K562 (cell line): ENCODE measurements around the gene CHST7. TPM values are rescaled to one million over a fixed set of nuclear protein-coding genes. Genes with fewer than 3 reads are reported as not detected.

Experiments used
- ATAC-seq: fragments of 200-7000 bp; cut with Tn5 transposase; 3 replicates; pipeline ENCODE4 v1.9.1; 2020; ENCODE audit warnings: moderate library complexity
- BruUV-seq: library from RNA; stranded (reverse); fragments of 400-500 nt; replicated peaks from 2 replicates; lab custom pipeline; 2021; lab: Mats Ljungman, UMichigan
- CTCF ChIA-PET: fragments of 300-600 bp; formaldehyde crosslinking; extraction: SDS; loops from one replicate; lab custom pipeline; 2021; ENCODE audit warnings: low intra/inter-chr PET ratio; lab: Yijun Ruan, JAX
- POLR2A ChIA-PET: fragments of 300-600, 350-650 bp; sonication (Branson Sonifier 250); formaldehyde crosslinking; extraction: SDS; loops from one replicate; lab custom pipeline; 2021; ENCODE audit warnings: antibody characterized with exemption, inconsistent platforms; lab: Yijun Ruan, JAX
- DNase-seq, 4 experiments: peaks; one replicate each; pipeline versions ENCODE4 v3.0.0 to v3.0.0-alpha.2; 2011 to 2018; ENCODE audit warnings: low spot score in 3 of 4, mixed read lengths in 3 of 4; ENCODE audit errors: extremely low read depth in 1 of 4
- FAIRE-seq: peaks from 2 replicates; lab custom pipeline; 2011; peaks lifted over from hg19 to GRCh38; lab: Jason Lieb, UNC
- H2AFZ ChIP-seq: 2 replicates; pipeline ENCODE4 v1.6.0; 2011; ENCODE audit warnings: low read depth, low read length, control low read depth, inconsistent platforms
- H3K27ac ChIP-seq: fragments of 200-600 bp; 3 replicates; pipeline ENCODE4 v1.8.0; 2011; ENCODE audit warnings: low read depth, mild to moderate bottlenecking, control low read depth, inconsistent platforms, low read length, moderate library complexity, mixed read lengths; ENCODE audit errors: extremely low read depth
- H3K27me3 ChIP-seq, 2 experiments: fragments of 300-600 bp in 1 of 2; 2 replicates in 1 of 2; 3 replicates in 1 of 2; pipeline versions ENCODE4 v1.6.0 to v1.8.0; 2011; ENCODE audit warnings: inconsistent platforms in 2 of 2, low read length in 2 of 2, mild to moderate bottlenecking in 1 of 2, mixed read lengths in 1 of 2, moderate library complexity in 1 of 2; ENCODE audit not compliant: control insufficient read depth in 2 of 2, insufficient read depth in 2 of 2
- H3K36me3 ChIP-seq: fragments of 300-600 bp; 3 replicates; pipeline ENCODE4 v1.8.0; 2011; ENCODE audit warnings: mild to moderate bottlenecking, low read length, inconsistent platforms; ENCODE audit not compliant: control insufficient read depth, insufficient read depth
- H3K4me1 ChIP-seq, 2 experiments: fragments of 200-600 bp in 1 of 2; replicated peaks in 1 of 2; 2 replicates in 1 of 2; 3 replicates in 1 of 2; pipeline versions ENCODE4 v1.5.1 to v1.8.0; 2011; ENCODE audit warnings: inconsistent platforms in 2 of 2, low read length in 2 of 2, mild to moderate bottlenecking in 1 of 2, mixed read lengths in 1 of 2, moderate library complexity in 1 of 2; ENCODE audit not compliant: control insufficient read depth in 2 of 2, insufficient read depth in 2 of 2
- H3K4me2 ChIP-seq: 2 replicates; pipeline ENCODE4 v1.6.1; 2011; ENCODE audit warnings: low read length, control low read depth, inconsistent platforms, mixed read lengths; ENCODE audit not compliant: insufficient read depth
- H3K4me3 ChIP-seq: fragments of 200-600 bp; sonication (generic), shearing (Covaris generic); 2 replicates; pipeline ENCODE4 v1.5.1; 2016; ENCODE audit warnings: control low read depth, inconsistent platforms
- H3K79me2 ChIP-seq: fragments of 200-600 bp; 3 replicates; pipeline ENCODE4 v1.8.0; 2011; ENCODE audit warnings: low read length, inconsistent platforms; ENCODE audit not compliant: control insufficient read depth, insufficient read depth
- H3K9ac ChIP-seq, 2 experiments: 2 replicates each; pipeline versions ENCODE4 v1.6.0 to v1.6.1; 2011; ENCODE audit warnings: low read depth in 2 of 2, low read length in 2 of 2, control low read depth in 1 of 2, inconsistent platforms in 1 of 2, mild to moderate bottlenecking in 1 of 2, mixed read lengths in 1 of 2; ENCODE audit not compliant: insufficient read depth in 1 of 2
- H3K9me1 ChIP-seq: one replicate; pipeline ENCODE4 v1.6.0; 2011; ENCODE audit warnings: inconsistent platforms, mild to moderate bottlenecking, low read length, moderate library complexity; ENCODE audit not compliant: control insufficient read depth, insufficient read depth
- H3K9me3 ChIP-seq: replicated peaks from 2 replicates; pipeline ENCODE4 v1.5.1; 2011; ENCODE audit warnings: low read depth, low read length, inconsistent platforms; ENCODE audit not compliant: control insufficient read depth, insufficient read depth
- H4K20me1 ChIP-seq: replicated peaks from 2 replicates; pipeline ENCODE4 v1.6.1; 2011; ENCODE audit warnings: low read length, inconsistent platforms, mixed read lengths; ENCODE audit not compliant: control insufficient read depth, insufficient read depth
- CBX8 ChIP-seq: fragments of 200-600 bp; sonication (generic); IDR thresholded peaks from 2 replicates; pipeline ENCODE4 v1.6.1; 2012; ENCODE audit warnings: borderline replicate concordance, mixed run types, low read depth, mild to moderate bottlenecking, moderate library complexity, mixed read lengths, low read length, control low read depth, inconsistent platforms; ENCODE audit not compliant: poor library complexity, severe bottlenecking; ENCODE audit errors: extremely low read depth
- CREB1 ChIP-seq, 2 experiments: sonication (generic) in 1 of 2; formaldehyde crosslinking in 1 of 2; IDR thresholded peaks; 2 replicates each; pipeline versions ENCODE4 v1.6.1 to v1.8.0; 2012 to 2022; ENCODE audit warnings: inconsistent platforms in 1 of 2, mild to moderate bottlenecking in 1 of 2, missing genetic modification reagents in 1 of 2, moderate library complexity in 1 of 2
- FOXP4 ChIP-seq: sonication (generic); formaldehyde crosslinking; IDR thresholded peaks from 2 replicates; pipeline ENCODE4 v1.8.0; 2022; ENCODE audit warnings: mild to moderate bottlenecking, missing genetic modification reagents, borderline replicate concordance
- HEY1 ChIP-seq: fragments of 250-450 bp; sonication (Bioruptor Pico); IDR thresholded peaks from 2 replicates; pipeline ENCODE4 v1.5.0; 2020; ENCODE audit warnings: mild to moderate bottlenecking, moderate library complexity, borderline replicate concordance
- HMG20A ChIP-seq: fragments of 450-650 bp; formaldehyde crosslinking; conservative IDR thresholded peaks from 2 replicates; pipeline ENCODE4 v1.4.0; 2020; ENCODE audit warnings: mild to moderate bottlenecking, mixed read lengths
- MCM2 ChIP-seq: fragments of 450-650 bp; IDR thresholded peaks from 2 replicates; pipeline ENCODE4 v1.6.1; 2017; ENCODE audit warnings: low read depth, mild to moderate bottlenecking
- NFYB ChIP-seq: IDR thresholded peaks from 2 replicates; pipeline ENCODE4 v1.6.1; 2011; ENCODE audit warnings: mild to moderate bottlenecking, moderate library complexity; ENCODE audit not compliant: insufficient read length; ENCODE audit errors: extremely low read depth
- VEZF1 ChIP-seq: fragments of 200-800 bp; sonication (Bioruptor generic); IDR thresholded peaks from 2 replicates; pipeline ENCODE4 v1.6.1; 2017; ENCODE audit warnings: missing genetic modification characterization, missing compliant biosample characterization
- ZNF512 ChIP-seq: IDR thresholded peaks from 2 replicates; pipeline ENCODE4 v1.6.1; 2016; ENCODE audit warnings: missing genetic modification characterization, missing compliant biosample characterization
- ZNF586 ChIP-seq: fragments of 450-650 bp; formaldehyde crosslinking; conservative IDR thresholded peaks from 2 replicates; pipeline ENCODE4 v1.4.0; 2020; ENCODE audit warnings: mild to moderate bottlenecking, moderate library complexity
- in situ Hi-C: fragments of 300-500 bp; cut with MboI; formaldehyde crosslinking; loops from 4 replicates; pipeline ENCODE4 v1.15.0; 2018; ENCODE audit warnings: inconsistent platforms, mixed read lengths
- intact Hi-C: fragments of 100-400 bp; cut with micrococcal nuclease; formaldehyde crosslinking; loops from 2 replicates; pipeline ENCODE4 v1.14.2; 2022
- polyA plus RNA-seq, 8 experiments: library from polyadenylated mRNA; depleted of rRNA in 4 of 8; stranded (reverse) in 5 of 8; unstranded in 3 of 8; fragments of >200 nt; fragmentation: Nextera tagmentation in 2 of 8; fragmentation: Illumina TruSeq in 1 of 8; extraction: Ambion mirVana in 2 of 8; extraction: Trizol in 1 of 8; gene quantifications; 2 replicates each; pipeline versions ENCODE4 v1.2.1 to v1.2.3, GENCODE V29; 2011 to 2014; ENCODE audit warnings: inconsistent platforms in 1 of 8, missing spikeins in 1 of 8
- total RNA-seq, 7 experiments: library from RNA; depleted of rRNA in 6 of 7; stranded (reverse); fragments of >200 nt in 6 of 7; fragmentation: Illumina TruSeq in 2 of 7; extraction: Trizol in 2 of 7; gene quantifications; 2 replicates each; pipeline versions ENCODE4 v1.2.1 to v1.2.3, GENCODE V29; 2011 to 2021; ENCODE audit warnings: low replicate concordance in 1 of 7
- TF ChIP-seq, protein P1 (sequence below): fragments of 150-350 bp; conservative IDR thresholded peaks from 2 replicates; pipeline ENCODE4 v1.6.1; 2014; ENCODE audit warnings: low read length
- TF ChIP-seq, protein P2 (sequence below): sonication (generic); formaldehyde crosslinking; IDR thresholded peaks from 2 replicates; pipeline ENCODE4 v1.4.0; 2020; ENCODE audit warnings: mild to moderate bottlenecking, missing genetic modification reagents

Gene CHST7
- total and polyA plus RNA-seq, 9 of the 15 experiments (the other 6 are each of a cell fraction or from before 2014, with no cell fraction given) = 0.04 to 0.41 (median 0.09) TPM; not detected in 2

- Histone ChIP-seq H3K79me2 (no peaks in the 10 kb centered on the region), H3K9ac (no peak overlapping the region), H3K4me2 (no peak overlapping the region), H3K27ac (no peak overlapping the region), H3K27me3 (no peaks in the 10 kb centered on the region), H3K9me3 (no peaks in the 10 kb centered on the region), H3K4me1 (no peaks in the 10 kb centered on the region; a peak in 1 of 5 replicates), H3K9me1 (no peaks in the 10 kb centered on the region), H3K4me3 (no peak overlapping the region), H4K20me1 (no peaks in the 10 kb centered on the region), H3K36me3 (no peaks in the 10 kb centered on the region), H2AFZ (no peak overlapping the region)
- DNase-seq = no peak
- intact Hi-C loops = no loop called here
- ChIA-PET CTCF (no interaction called here), POLR2A (no interaction called here)
- in situ Hi-C loops = no loop called here
- no TSS peak for BruUV-seq
- ATAC-seq = no peak
- no peak for FAIRE-seq
- TF ChIP-seq NFYB (no peak), FOXP4 (CRISPR knock-in tag) (no peak), VEZF1 (CRISPR knock-in tag) (no peak), ZNF586 (no peak), HEY1 (no peak), HMG20A (CRISPR knock-in tag) (no peak), MCM2 (no peak), CREB1 (IDR thresholded peaks at IDR 0.05) (no peak), CREB1 (CRISPR knock-in tag; IDR thresholded peaks at IDR 0.05) (no peak), CBX8 (no peak), ZNF512 (tag) (no peak)
- TF ChIP-seq, protein P1, sequence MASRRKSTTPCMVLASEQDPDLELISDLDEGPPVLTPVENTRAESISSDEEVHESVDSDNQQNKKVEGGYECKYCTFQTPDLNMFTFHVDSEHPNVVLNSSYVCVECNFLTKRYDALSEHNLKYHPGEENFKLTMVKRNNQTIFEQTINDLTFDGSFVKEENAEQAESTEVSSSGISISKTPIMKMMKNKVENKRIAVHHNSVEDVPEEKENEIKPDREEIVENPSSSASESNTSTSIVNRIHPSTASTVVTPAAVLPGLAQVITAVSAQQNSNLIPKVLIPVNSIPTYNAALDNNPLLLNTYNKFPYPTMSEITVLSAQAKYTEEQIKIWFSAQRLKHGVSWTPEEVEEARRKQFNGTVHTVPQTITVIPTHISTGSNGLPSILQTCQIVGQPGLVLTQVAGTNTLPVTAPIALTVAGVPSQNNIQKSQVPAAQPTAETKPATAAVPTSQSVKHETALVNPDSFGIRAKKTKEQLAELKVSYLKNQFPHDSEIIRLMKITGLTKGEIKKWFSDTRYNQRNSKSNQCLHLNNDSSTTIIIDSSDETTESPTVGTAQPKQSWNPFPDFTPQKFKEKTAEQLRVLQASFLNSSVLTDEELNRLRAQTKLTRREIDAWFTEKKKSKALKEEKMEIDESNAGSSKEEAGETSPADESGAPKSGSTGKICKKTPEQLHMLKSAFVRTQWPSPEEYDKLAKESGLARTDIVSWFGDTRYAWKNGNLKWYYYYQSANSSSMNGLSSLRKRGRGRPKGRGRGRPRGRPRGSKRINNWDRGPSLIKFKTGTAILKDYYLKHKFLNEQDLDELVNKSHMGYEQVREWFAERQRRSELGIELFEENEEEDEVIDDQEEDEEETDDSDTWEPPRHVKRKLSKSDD = no peak
- TF ChIP-seq, protein P2, sequence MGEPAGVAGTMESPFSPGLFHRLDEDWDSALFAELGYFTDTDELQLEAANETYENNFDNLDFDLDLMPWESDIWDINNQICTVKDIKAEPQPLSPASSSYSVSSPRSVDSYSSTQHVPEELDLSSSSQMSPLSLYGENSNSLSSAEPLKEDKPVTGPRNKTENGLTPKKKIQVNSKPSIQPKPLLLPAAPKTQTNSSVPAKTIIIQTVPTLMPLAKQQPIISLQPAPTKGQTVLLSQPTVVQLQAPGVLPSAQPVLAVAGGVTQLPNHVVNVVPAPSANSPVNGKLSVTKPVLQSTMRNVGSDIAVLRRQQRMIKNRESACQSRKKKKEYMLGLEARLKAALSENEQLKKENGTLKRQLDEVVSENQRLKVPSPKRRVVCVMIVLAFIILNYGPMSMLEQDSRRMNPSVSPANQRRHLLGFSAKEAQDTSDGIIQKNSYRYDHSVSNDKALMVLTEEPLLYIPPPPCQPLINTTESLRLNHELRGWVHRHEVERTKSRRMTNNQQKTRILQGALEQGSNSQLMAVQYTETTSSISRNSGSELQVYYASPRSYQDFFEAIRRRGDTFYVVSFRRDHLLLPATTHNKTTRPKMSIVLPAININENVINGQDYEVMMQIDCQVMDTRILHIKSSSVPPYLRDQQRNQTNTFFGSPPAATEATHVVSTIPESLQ (CRISPR knock-in tag) = no peak
These were observed 3.9 kb upstream of the CHST7 start for GRCh38 chrX:46569621-46570020.
